Esophagus squamous epithelium (tissue), 5 donors: ENCODE results near the gene HSPA2. TPM values are rescaled to one million over a fixed set of nuclear protein-coding genes. Genes with fewer than 3 reads are reported as not detected.
"Not testable (repeated sequence)": the region's sequence is repeated elsewhere in the genome, so short reads cannot be mapped to it uniquely, and the experiment has no call there.

Source experiments
- DNase-seq: peaks from one replicate; lab custom pipeline; 2025; lab: John Stamatoyannopoulos, UW
- H3K27ac ChIP-seq, 4 donors: fragments of 200-600 bp; sonication (generic); one replicate each; pipeline ENCODE4 v1.5.1; 2016 to 2019; ENCODE audit warnings: mild to moderate bottlenecking in 1 of 4
- H3K27me3 ChIP-seq, 4 donors: fragments of 200-600 bp; sonication (generic); 1 replicate in 3 of 4; 2 replicates in 1 of 4; pipeline versions ENCODE4 v1.5.1 to v1.6.0; 2017 to 2021; ENCODE audit warnings: antibody characterized with exemption in 1 of 4
- H3K36me3 ChIP-seq, 3 donors: fragments of 200-600 bp; sonication (generic); one replicate each; pipeline ENCODE4 v1.5.1; 2016 to 2019
- H3K4me1 ChIP-seq, 3 donors: fragments of 200-600 bp; sonication (generic); one replicate each; pipeline ENCODE4 v1.5.1; 2017 to 2019
- H3K4me3 ChIP-seq, 4 donors: fragments of 200-600 bp; sonication (generic); 1 replicate in 3 of 4; 2 replicates in 1 of 4; pipeline ENCODE4 v1.5.1; 2016 to 2019; ENCODE audit warnings: mild to moderate bottlenecking in 2 of 4, moderate library complexity in 1 of 4
- H3K9me3 ChIP-seq, 3 donors: fragments of 200-600 bp; sonication (generic); one replicate each; pipeline ENCODE4 v1.5.1; 2016 to 2019
- CTCF ChIP-seq, 6 experiments: fragments of 450-650 bp in 4 of 6; fragments of 200-600 bp in 2 of 6; sonication (generic) in 2 of 6; IDR thresholded peaks; one replicate each; pipeline ENCODE4 v1.5.1; 2016 to 2019; ENCODE audit warnings: antibody characterized with exemption in 6 of 6, mild to moderate bottlenecking in 4 of 6, moderate library complexity in 4 of 6
- POLR2A ChIP-seq, 4 donors: fragments of 450-650 bp; IDR thresholded peaks; one replicate each; pipeline ENCODE4 v1.6.1; 2017; ENCODE audit warnings: antibody characterized with exemption in 4 of 4, mild to moderate bottlenecking in 4 of 4, moderate library complexity in 3 of 4
- WGBS, 2 donors: methylation state at CpG; one replicate each; pipeline ENCODE4 v1.1.5; 2018; 5-methylcytosine and 5-hydroxymethylcytosine counted together
- intact Hi-C: fragments of 100-400 bp; cut with DNase I; formaldehyde crosslinking; loops from one replicate; pipeline ENCODE4 v1.15.0; 2022
- total RNA-seq, 4 donors: library from RNA; depleted of rRNA; stranded (reverse); fragments of >200 nt; gene quantifications; one replicate each; pipeline ENCODE4 v1.1.0, GENCODE V29; 2016
- donor health status: DM: yes; HTN: yes; CAD: no.

HSPA2 gene
- total RNA-seq, 4 donors from 2014 or later = 18.9 to 130 (median 74.5) TPM

GRCh38 chr14:64569138-64569631, 28.6 kb downstream of the HSPA2 start:
- Histone ChIP-seq H3K27ac (peak overlapping the region; percentile 27 to 87 (median 61)), H3K27me3 (no peaks in the 10 kb centered on the region), H3K4me3 (no peak overlapping the region), H3K4me1 (peaks cover 13 to 63% (median 27%) of the 10 kb centered on the region in 3 donors), H3K36me3 (no peaks in the 10 kb centered on the region), H3K9me3 (no peaks in the 10 kb centered on the region)
- TF ChIP-seq CTCF (IDR thresholded peaks at IDR 0.05) = no peak
- no peak for TF ChIP-seq POLR2A (IDR thresholded peaks at IDR 0.05)
- 20 to 39% methylated on average over 3 of the region's 3 CpGs for WGBS, 2 donors
- DNase-seq = no peak
- intact Hi-C loops = no loop called here

GRCh38 chr14:64569646-64570045, 29.1 kb downstream of the HSPA2 start:
- peaks cover 13 to 67% (median 27%) of the 10 kb centered on the region in 3 donors for H3K4me1 ChIP-seq
- intact Hi-C loops, H3K9me3 ChIP-seq, H3K36me3 ChIP-seq, DNase-seq, H3K27me3 ChIP-seq, H3K4me3 ChIP-seq: not testable (repeated sequence)
- 55 to 67% methylated on average over 5 to 6 of the region's 7 CpGs for WGBS, 2 donors
- peak overlapping the region; percentile 39 to 87 (median 80) for H3K27ac ChIP-seq

DNA sequence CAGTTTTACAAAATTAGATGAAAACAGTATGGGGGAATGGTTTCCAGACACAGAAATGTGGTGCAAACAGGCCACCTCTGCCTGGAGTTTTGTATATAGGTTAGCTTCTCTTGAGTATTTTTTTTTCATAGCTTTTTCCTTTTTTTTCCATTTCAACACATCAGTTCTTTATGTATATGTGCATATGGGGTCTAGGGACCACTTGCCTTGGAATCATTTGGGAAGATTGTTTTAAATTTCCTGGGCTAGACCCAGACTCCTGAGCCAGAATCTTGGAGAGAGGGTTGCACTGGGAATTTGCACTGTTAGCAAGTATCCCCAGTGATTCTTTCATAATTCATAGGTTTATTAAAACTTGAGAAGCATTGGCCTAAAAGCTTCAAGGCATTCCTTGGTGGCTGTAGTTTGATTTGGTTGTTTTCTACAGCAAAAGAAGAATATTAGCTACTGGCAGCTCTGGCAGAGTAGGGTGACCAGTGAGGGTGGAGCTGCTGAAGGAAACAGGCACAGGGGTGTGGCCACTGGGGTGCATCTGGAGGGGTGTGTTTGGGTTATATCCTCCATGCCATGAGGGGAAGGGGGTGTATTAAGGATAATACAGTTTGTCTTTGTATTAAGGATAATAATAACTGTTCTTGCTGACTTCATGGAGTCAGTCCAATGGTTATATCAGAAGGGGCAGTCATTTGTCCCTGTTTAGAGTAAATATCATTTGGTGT, 32.0 kb downstream of the HSPA2 start:
- peak overlapping the region; percentile 25 to 87 (median 68) for H3K27ac ChIP-seq
- no peaks in the 10 kb centered on the region for H3K27me3 ChIP-seq
- no peak for DNase-seq
- H3K4me3 ChIP-seq = no peak overlapping the region
- no peaks in the 10 kb centered on the region for H3K36me3 ChIP-seq
- no peaks in the 10 kb centered on the region for H3K9me3 ChIP-seq
- peaks cover 13 to 64% (median 23%) of the 10 kb centered on the region in 3 donors for H3K4me1 ChIP-seq
- intact Hi-C loops = no loop called here
- no peak for TF ChIP-seq POLR2A (IDR thresholded peaks at IDR 0.05)
- TF ChIP-seq CTCF (IDR thresholded peaks at IDR 0.05) = no peak

- DNase-seq = no peak
- TF ChIP-seq POLR2A (IDR thresholded peaks at IDR 0.05) (no peak), CTCF (IDR thresholded peaks at IDR 0.05) (no peak)
These were observed 32.6 kb downstream of the HSPA2 start for GRCh38 chr14:64573109-64573508.

GRCh38 chr14:64574371-64575107, 34.0 kb downstream of the HSPA2 start:
- no peaks in the 10 kb centered on the region for H3K27me3 ChIP-seq
- H3K4me1 ChIP-seq = peaks cover 10 to 47% (median 11%) of the 10 kb centered on the region in 3 donors
- H3K36me3 ChIP-seq = no peaks in the 10 kb centered on the region
- TF ChIP-seq CTCF (IDR thresholded peaks at IDR 0.05) (no peak), POLR2A (IDR thresholded peaks at IDR 0.05) (no peak)
- intact Hi-C loops = no loop called here
- no peak overlapping the region for H3K4me3 ChIP-seq
- H3K9me3 ChIP-seq = no peaks in the 10 kb centered on the region
- WGBS, 2 donors = 70 to 90% methylated on average over 6 of the region's 6 CpGs
- peak overlapping the region in 3 of 4 donors; percentile 29 to 87 (median 79) for H3K27ac ChIP-seq
- DNase-seq = no peak

More at GRCh38 chr14:64573109-64573508, 32.6 kb downstream of the HSPA2 start:
- intact Hi-C loops = no loop called here
- 65 to 68% methylated on average over 3 of the region's 3 CpGs for WGBS, 2 donors
- peak overlapping the region; percentile 25 to 87 (median 68) for H3K27ac ChIP-seq
- H3K36me3 ChIP-seq = no peaks in the 10 kb centered on the region
- peaks cover 13 to 62% (median 23%) of the 10 kb centered on the region in 3 donors for H3K4me1 ChIP-seq
- no peaks in the 10 kb centered on the region for H3K27me3 ChIP-seq
- no peak overlapping the region for H3K4me3 ChIP-seq
- no peaks in the 10 kb centered on the region for H3K9me3 ChIP-seq
